CD4-positive, alpha-beta memory T cell (primary cell): ENCODE measurements around the gene IGIP. TPM values are rescaled to one million over a fixed set of nuclear protein-coding genes. Genes with fewer than 3 reads are reported as not detected.

Experiments
- CTCF ChIA-PET: fragments of 350-600 bp; sonication (Branson Sonifier 250); formaldehyde crosslinking; loops from one replicate; lab custom pipeline; 2021; ENCODE audit warnings: inconsistent platforms; ENCODE audit not compliant: partially characterized antibody; lab: Charles Lee
- POLR2A ChIA-PET: fragments of 350-600 bp; sonication (Branson Sonifier 250); formaldehyde crosslinking; loops from one replicate; lab custom pipeline; 2021; ENCODE audit not compliant: partially characterized antibody; lab: Charles Lee
- DNase-seq, 5 donors: peaks; one replicate each; pipeline versions ENCODE4 v3.0.0 to v3.0.0-alpha.2; 2020 to 2022; ENCODE audit warnings: mixed read lengths in 1 of 5
- H3K27ac ChIP-seq: one replicate; pipeline ENCODE4 v1.7.0; 2013; ENCODE audit warnings: low read depth, low read length
- H3K27me3 ChIP-seq: 2 replicates; pipeline ENCODE4 v1.7.0; 2013; ENCODE audit warnings: mild to moderate bottlenecking, low read length, moderate library complexity; ENCODE audit not compliant: insufficient read depth
- H3K36me3 ChIP-seq: 2 replicates; pipeline ENCODE4 v1.7.0; 2013; ENCODE audit warnings: mild to moderate bottlenecking, low read length, moderate library complexity; ENCODE audit not compliant: insufficient read depth
- H3K4me1 ChIP-seq: 2 replicates; pipeline ENCODE4 v1.7.0; 2013; ENCODE audit warnings: mild to moderate bottlenecking, low read length, moderate library complexity; ENCODE audit not compliant: insufficient read depth
- H3K4me3 ChIP-seq, 2 donors: one replicate each; pipeline ENCODE4 v1.7.0; 2013; ENCODE audit warnings: low read length in 2 of 2, mild to moderate bottlenecking in 1 of 2
- H3K9me3 ChIP-seq, 2 donors: one replicate each; pipeline ENCODE4 v1.7.0; 2013; ENCODE audit warnings: low read length in 2 of 2, control low read depth in 1 of 2; ENCODE audit not compliant: control insufficient read depth in 1 of 2
- H3K27ac Mint-ChIP-seq, 7 donors: one replicate each; pipeline ENCODE4 v1.8.0; 2020 to 2021; ENCODE audit warnings: mixed read lengths in 7 of 7, mild to moderate bottlenecking in 6 of 7, inconsistent platforms in 3 of 7, moderate library complexity in 3 of 7
- H3K27me3 Mint-ChIP-seq, 2 donors: one replicate each; pipeline ENCODE4 v1.8.0; 2020 to 2021; ENCODE audit warnings: mixed read lengths in 2 of 2
- H3K36me3 Mint-ChIP-seq, 2 donors: one replicate each; pipeline ENCODE4 v1.8.0; 2020 to 2021; ENCODE audit warnings: mixed read lengths in 2 of 2, inconsistent platforms in 1 of 2, mild to moderate bottlenecking in 1 of 2
- H3K4me1 Mint-ChIP-seq, 4 donors: one replicate each; pipeline ENCODE4 v1.8.0; 2020 to 2021; ENCODE audit warnings: mixed read lengths in 4 of 4, mild to moderate bottlenecking in 1 of 4
- H3K4me3 Mint-ChIP-seq, 8 donors: one replicate each; pipeline ENCODE4 v1.8.0; 2020 to 2021; ENCODE audit warnings: mixed read lengths in 8 of 8, mild to moderate bottlenecking in 7 of 8, moderate library complexity in 6 of 8, inconsistent platforms in 3 of 8
- H3K9me3 Mint-ChIP-seq, 8 donors: one replicate each; pipeline ENCODE4 v1.8.0; 2020 to 2021; ENCODE audit warnings: mixed read lengths in 8 of 8, mild to moderate bottlenecking in 5 of 8, inconsistent platforms in 3 of 8, moderate library complexity in 1 of 8
- intact Hi-C: fragments of 100-400 bp; cut with micrococcal nuclease; formaldehyde crosslinking; loops from one replicate; pipeline ENCODE4 v1.15.1; 2023
- polyA plus RNA-seq, 2 donors: library from polyadenylated mRNA; unstranded; fragments of 300-500 nt; fragmentation: Illumina TruSeq; gene quantifications; one replicate each; pipeline ENCODE4 v1.2.3, GENCODE V29; 2021
- total RNA-seq, 2 experiments: library from RNA; stranded (reverse); gene quantifications; one replicate each; pipeline ENCODE4 v1.2.3, GENCODE V29; 2021

IGIP gene
- total and polyA plus RNA-seq, 4 experiments from 2014 or later = 0.27 to 14.9 (median 7.2) TPM

GRCh38 chr5:140106805-140107311, 18.9 kb upstream of the IGIP start:
- peaks cover 17 to 45% (median 33%) of the 10 kb centered on the region in 4 donors for H3K4me1 Mint-ChIP-seq
- H3K9me3 ChIP-seq = no peaks in the 10 kb centered on the region
- DNase-seq = no peak
- H3K27ac ChIP-seq = peak overlapping the region; percentile 94
- POLR2A ChIA-PET = interaction anchor here (0.6 to 4.4 kb wide), 14 partner anchors 9 to 1769 kb away, joined by 3 to 33 read pairs (median 6); partner anchors contain the start of genes ANKHD1, CYSTM1, FAM53C and IK
- H3K27me3 ChIP-seq = no peaks in the 10 kb centered on the region
- peak overlapping the region; percentile 77 to 88 for H3K4me3 ChIP-seq
- intact Hi-C loops = loop anchor here (1.0 to 10.0 kb wide), 9 partner anchors 8 to 1530 kb away; partner anchors contain the start of genes CYSTM1, HSPA9, MATR3 and TAF7
- H3K4me3 Mint-ChIP-seq = peak overlapping the region; percentile 92 to 100 (median 97)
- no peaks in the 10 kb centered on the region for H3K9me3 Mint-ChIP-seq
- peak overlapping the region; percentile 97 to 100 (median 99) for H3K27ac Mint-ChIP-seq
- H3K36me3 Mint-ChIP-seq = peaks cover 3 to 15% of the 10 kb centered on the region in 2 donors
- no peaks in the 10 kb centered on the region for H3K36me3 ChIP-seq
- H3K4me1 ChIP-seq = peaks cover 41% of the 10 kb centered on the region
- no peaks in the 10 kb centered on the region for H3K27me3 Mint-ChIP-seq
- CTCF ChIA-PET = interaction anchor here (1.0 to 10.2 kb wide), 7 partner anchors 8 to 330 kb away, joined by 3 to 72 read pairs (median 7); partner anchors contain the start of gene PURA

GRCh38 chr5:140107312-140108092, 18.2 kb upstream of the IGIP start:
- Histone ChIP-seq H3K27me3 (no peaks in the 10 kb centered on the region), H3K4me3 (peak overlapping the region; percentile 77 to 88), H3K9me3 (no peaks in the 10 kb centered on the region), H3K4me1 (peaks cover 47% of the 10 kb centered on the region), H3K27ac (peak overlapping the region; percentile 94), H3K36me3 (no peaks in the 10 kb centered on the region)
- peaks cover 19 to 51% (median 39%) of the 10 kb centered on the region in 4 donors for H3K4me1 Mint-ChIP-seq
- H3K36me3 Mint-ChIP-seq = peaks cover 3 to 15% of the 10 kb centered on the region in 2 donors
- peak overlapping the region; percentile 92 to 100 (median 97) for H3K4me3 Mint-ChIP-seq
- POLR2A ChIA-PET = interaction anchor here (0.8 to 4.4 kb wide), 16 partner anchors 8 to 1770 kb away, joined by 3 to 33 read pairs (median 6); partner anchors contain the start of genes ANKHD1, CYSTM1, FAM53C and IK
- H3K27me3 Mint-ChIP-seq = no peaks in the 10 kb centered on the region
- H3K9me3 Mint-ChIP-seq = no peaks in the 10 kb centered on the region
- H3K27ac Mint-ChIP-seq = peak overlapping the region; percentile 97 to 100 (median 99)
- CTCF ChIA-PET = interaction anchor here (0.9 to 10.2 kb wide), 8 partner anchors 7 to 331 kb away, joined by 3 to 72 read pairs (median 5); partner anchors contain the start of gene PURA
- peak; percentile 95 to 96 (median 95) for DNase-seq
- intact Hi-C loops = loop anchor here (1.0 to 10.0 kb wide), 9 partner anchors 8 to 1530 kb away; partner anchors contain the start of genes CYSTM1, HSPA9, MATR3 and TAF7

DNA sequence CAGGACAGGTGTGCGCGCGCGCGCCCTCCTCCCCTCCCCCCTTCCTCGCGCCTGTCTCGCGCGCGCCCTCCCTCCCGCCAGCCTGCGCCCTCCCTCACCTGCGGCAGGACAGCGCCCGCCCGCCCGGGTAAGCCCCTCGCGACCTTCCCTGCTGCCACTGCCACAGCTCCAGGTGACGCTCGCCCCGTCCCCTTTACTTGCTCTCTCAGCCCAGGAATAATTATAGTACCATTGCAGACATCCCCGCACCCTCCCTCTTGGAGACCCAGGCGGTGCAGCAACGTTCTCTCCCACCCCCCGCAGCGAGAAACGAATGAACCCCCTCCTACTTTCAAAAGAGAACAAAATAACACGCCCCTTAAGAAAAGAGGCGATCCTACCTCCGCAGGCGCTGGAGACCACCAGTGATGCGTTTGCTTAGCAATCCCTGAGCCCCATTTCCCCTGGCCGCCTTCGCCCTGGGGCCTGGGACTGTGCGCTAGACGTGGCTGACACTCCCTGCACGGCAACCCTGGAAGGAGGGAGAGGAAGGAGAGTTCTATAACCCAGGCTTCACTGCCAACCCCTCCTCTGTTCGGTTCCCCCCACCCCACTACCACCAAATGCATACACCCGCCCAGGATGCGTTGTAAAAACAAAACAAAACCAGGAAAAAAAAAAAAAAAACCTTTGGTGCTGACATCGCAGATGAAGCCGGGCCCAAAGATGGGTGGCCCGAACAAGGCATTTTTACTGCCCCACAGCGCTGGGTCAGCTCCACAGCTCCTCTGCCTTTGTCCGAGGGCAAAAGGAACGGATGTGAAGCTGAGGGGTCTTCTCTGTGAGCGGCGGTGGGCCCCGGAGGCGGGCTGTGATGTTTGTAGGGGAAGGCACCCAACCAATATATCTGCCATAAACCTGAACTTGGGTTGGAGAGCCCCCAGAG, 17.4 kb upstream of the IGIP start:
- ChIA-PET POLR2A (interaction anchor here (0.7 to 4.4 kb wide), 17 partner anchors 7 to 1770 kb away, joined by 3 to 33 read pairs (median 5); partner anchors contain the start of genes ANKHD1, CYSTM1, FAM53C and HARS1), CTCF (interaction anchor here (0.8 to 10.2 kb wide), 9 partner anchors 9 to 332 kb away, joined by 3 to 72 read pairs (median 4); no protein-coding TSS in a partner anchor)
- no peaks in the 10 kb centered on the region for H3K36me3 ChIP-seq
- no peaks in the 10 kb centered on the region for H3K27me3 ChIP-seq
- H3K27me3 Mint-ChIP-seq = no peaks in the 10 kb centered on the region
- peaks cover 19 to 59% (median 46%) of the 10 kb centered on the region in 4 donors for H3K4me1 Mint-ChIP-seq
- H3K4me1 ChIP-seq = peaks cover 55% of the 10 kb centered on the region
- intact Hi-C loops = loop anchor here (5.0 to 10.0 kb wide), 5 partner anchors 36 to 1531 kb away; partner anchors contain the start of genes HSPA9, MATR3, TAF7 and ZMAT2
- H3K4me3 Mint-ChIP-seq = peak overlapping the region; percentile 92 to 100 (median 97)
- DNase-seq = peak in 3 of 5 donors; percentile 13 to 31 (median 26)
- peak overlapping the region; percentile 94 for H3K27ac ChIP-seq
- no peaks in the 10 kb centered on the region for H3K9me3 ChIP-seq
- no peaks in the 10 kb centered on the region for H3K9me3 Mint-ChIP-seq
- peaks cover 0 to 15% of the 10 kb centered on the region in 2 donors for H3K36me3 Mint-ChIP-seq
- peak overlapping the region; percentile 77 to 88 for H3K4me3 ChIP-seq
- peak overlapping the region; percentile 97 to 100 (median 99) for H3K27ac Mint-ChIP-seq

DNA sequence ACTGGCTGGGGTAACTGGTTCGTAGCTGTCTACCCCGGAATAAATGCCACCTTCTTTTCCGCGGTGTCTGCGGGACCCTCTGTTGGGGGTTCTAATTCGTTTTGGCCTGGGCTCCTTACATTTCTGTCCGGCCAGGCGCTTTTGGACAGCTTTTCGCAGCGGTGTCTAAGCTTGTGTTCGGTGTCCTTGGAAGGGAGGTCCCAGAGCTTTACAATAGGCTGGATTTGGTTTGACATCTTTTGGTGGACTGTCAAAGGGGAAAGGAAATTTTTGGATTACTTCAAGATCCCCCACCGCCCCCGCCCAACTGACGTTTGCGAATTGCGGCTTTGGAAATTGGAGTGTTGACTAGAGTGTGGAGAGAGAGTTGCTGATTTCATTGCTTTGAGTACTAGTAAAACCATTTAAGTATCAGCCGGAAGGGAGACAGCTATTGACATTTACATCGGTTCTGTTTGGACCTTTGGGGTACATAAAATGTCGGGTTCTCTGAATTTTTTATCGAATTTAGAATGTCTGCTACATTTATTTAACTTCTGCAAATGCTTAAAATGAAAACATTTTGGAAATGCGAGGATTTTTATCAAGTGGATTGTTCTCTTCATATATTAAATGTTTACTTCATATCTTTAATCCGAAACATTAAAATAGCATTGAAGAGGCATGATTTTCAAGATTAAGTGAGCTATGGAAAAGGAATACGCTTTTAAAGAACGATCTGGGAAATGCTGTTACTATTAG, 16.5 kb upstream of the IGIP start:
- H3K4me1 Mint-ChIP-seq = peaks cover 19 to 66% (median 48%) of the 10 kb centered on the region in 4 donors
- H3K4me3 ChIP-seq = peak overlapping the region; percentile 77 to 88
- H3K27ac ChIP-seq = peak overlapping the region; percentile 94
- H3K4me3 Mint-ChIP-seq = peak overlapping the region; percentile 92 to 100 (median 97)
- H3K9me3 Mint-ChIP-seq = no peaks in the 10 kb centered on the region
- peak overlapping the region; percentile 67 to 100 (median 99) for H3K27ac Mint-ChIP-seq
- ChIA-PET POLR2A (interaction anchor here (0.6 to 4.4 kb wide), 6 partner anchors 6 to 774 kb away, joined by 3 to 33 read pairs (median 4); partner anchors contain the start of genes HARS1, HARS2 and PURA), CTCF (interaction anchor here (0.8 to 10.2 kb wide), 4 partner anchors 8 to 37 kb away, joined by 4 to 72 read pairs (median 4); no protein-coding TSS in a partner anchor)
- H3K36me3 Mint-ChIP-seq = peaks cover 0 to 16% of the 10 kb centered on the region in 2 donors
- H3K27me3 ChIP-seq = no peaks in the 10 kb centered on the region
- intact Hi-C loops = loop anchor here (5.0 to 10.0 kb wide), 5 partner anchors 37 to 1532 kb away; partner anchors contain the start of genes HSPA9, MATR3, TAF7 and ZMAT2
- no peak for DNase-seq
- no peaks in the 10 kb centered on the region for H3K36me3 ChIP-seq
- no peaks in the 10 kb centered on the region for H3K27me3 Mint-ChIP-seq
- H3K9me3 ChIP-seq = no peaks in the 10 kb centered on the region
- peaks cover 55% of the 10 kb centered on the region for H3K4me1 ChIP-seq

DNA sequence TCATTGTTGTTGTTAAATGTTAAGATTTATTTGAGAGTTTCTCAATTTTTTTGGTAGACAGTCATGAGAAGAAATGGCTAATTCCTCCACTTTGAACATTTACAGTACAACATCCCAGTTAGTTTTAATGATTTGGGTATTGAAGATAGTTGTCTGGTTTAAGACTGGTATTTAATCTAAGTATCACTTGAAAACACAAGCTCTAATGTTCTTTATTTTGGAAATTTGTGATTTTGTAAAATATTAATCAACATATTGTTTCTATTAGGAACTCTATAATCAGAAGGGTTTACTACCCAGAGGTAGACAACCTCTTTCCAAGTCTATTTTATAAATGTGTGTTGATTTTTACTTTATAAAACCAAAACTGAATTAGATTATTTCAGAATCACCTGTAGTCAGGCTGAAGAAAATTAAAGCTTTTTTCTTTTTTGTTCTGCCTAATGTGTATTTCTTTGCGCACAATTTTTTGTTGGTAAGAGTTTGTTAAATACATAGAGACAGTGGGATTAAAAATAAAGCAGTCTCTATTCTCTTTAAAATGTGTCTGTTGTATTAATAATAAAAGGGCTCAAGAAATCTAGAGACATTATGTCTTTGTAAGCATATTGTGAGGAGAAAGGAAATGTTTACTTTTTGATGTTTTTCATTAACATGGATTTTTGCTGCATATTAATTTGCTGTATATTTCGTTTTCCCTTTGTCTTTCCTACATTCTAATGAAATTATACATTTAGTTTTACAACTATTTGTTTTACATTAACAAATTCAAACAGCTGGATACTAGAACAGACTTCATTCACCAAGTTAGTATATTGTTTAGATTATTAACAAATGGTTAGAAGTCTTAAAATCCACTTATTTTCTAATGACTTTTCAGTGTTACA, 15.7 kb upstream of the IGIP start:
- Mint-ChIP-seq H3K4me1 (peaks cover 22 to 71% (median 53%) of the 10 kb centered on the region in 4 donors), H3K9me3 (no peaks in the 10 kb centered on the region), H3K27me3 (no peaks in the 10 kb centered on the region), H3K36me3 (peaks cover 0 to 20% of the 10 kb centered on the region in 2 donors), H3K27ac (peak overlapping the region in 2 of 7 donors; percentile 99), H3K4me3 (peak overlapping the region in 7 of 8 donors; percentile 92 to 100 (median 97))
- intact Hi-C loops = loop anchor here (5.0 to 10.0 kb wide), 8 partner anchors 38 to 1775 kb away; partner anchors contain the start of genes APBB3, CDC25C, FAM53C and HSPA9
- Histone ChIP-seq H3K4me3 (no peak overlapping the region), H3K27ac (no peak overlapping the region), H3K27me3 (no peaks in the 10 kb centered on the region), H3K36me3 (no peaks in the 10 kb centered on the region), H3K4me1 (peaks cover 57% of the 10 kb centered on the region), H3K9me3 (no peaks in the 10 kb centered on the region)
- ChIA-PET POLR2A (interaction anchor here (0.6 to 3.7 kb wide), 3 partner anchors 10 to 775 kb away, joined by 3 to 21 read pairs (median 4); no protein-coding TSS in a partner anchor), CTCF (interaction anchor here (1.8 to 10.2 kb wide), 2 partner anchors 34 to 37 kb away, joined by 4 to 72 read pairs; no protein-coding TSS in a partner anchor)
- no peak for DNase-seq
